ENCODE measurements around the gene MAGEA9B.
"Not testable (repeated sequence)": the region's sequence is repeated elsewhere in the genome, so short reads cannot be mapped to it uniquely, and the experiment has no call there.

- TF ChIP-seq, protein P1, sequence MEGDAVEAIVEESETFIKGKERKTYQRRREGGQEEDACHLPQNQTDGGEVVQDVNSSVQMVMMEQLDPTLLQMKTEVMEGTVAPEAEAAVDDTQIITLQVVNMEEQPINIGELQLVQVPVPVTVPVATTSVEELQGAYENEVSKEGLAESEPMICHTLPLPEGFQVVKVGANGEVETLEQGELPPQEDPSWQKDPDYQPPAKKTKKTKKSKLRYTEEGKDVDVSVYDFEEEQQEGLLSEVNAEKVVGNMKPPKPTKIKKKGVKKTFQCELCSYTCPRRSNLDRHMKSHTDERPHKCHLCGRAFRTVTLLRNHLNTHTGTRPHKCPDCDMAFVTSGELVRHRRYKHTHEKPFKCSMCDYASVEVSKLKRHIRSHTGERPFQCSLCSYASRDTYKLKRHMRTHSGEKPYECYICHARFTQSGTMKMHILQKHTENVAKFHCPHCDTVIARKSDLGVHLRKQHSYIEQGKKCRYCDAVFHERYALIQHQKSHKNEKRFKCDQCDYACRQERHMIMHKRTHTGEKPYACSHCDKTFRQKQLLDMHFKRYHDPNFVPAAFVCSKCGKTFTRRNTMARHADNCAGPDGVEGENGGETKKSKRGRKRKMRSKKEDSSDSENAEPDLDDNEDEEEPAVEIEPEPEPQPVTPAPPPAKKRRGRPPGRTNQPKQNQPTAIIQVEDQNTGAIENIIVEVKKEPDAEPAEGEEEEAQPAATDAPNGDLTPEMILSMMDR (IDR thresholded peaks at IDR 0.05): not testable (repeated sequence)
- not testable (repeated sequence) for TF ChIP-seq EZH2, EZH2phosphoT487 (IDR thresholded peaks at IDR 0.05)
Measured at GRCh38 chrX:149619662-149620061, 32.4 kb upstream of the MAGEA9B start.

Data from neural progenitor cell (in vitro differentiated cells).